ENCODE data around the gene DAB2IP.

Gene DAB2IP

GRCh38 chr9:121830441-121831140, 179.2 kb downstream of the DAB2IP start:
- ChIA-PET CTCF (no interaction called here), POLR2A (no interaction called here)
- no peak for TF ChIP-seq ZBTB21 (tag by site-specific recombination; IDR thresholded peaks at IDR 0.05)
- TF ChIP-seq ZNF302 (tag by site-specific recombination; IDR thresholded peaks at IDR 0.05; ENCODE audit: low read depth): no peak
- TF ChIP-seq, protein P1, sequence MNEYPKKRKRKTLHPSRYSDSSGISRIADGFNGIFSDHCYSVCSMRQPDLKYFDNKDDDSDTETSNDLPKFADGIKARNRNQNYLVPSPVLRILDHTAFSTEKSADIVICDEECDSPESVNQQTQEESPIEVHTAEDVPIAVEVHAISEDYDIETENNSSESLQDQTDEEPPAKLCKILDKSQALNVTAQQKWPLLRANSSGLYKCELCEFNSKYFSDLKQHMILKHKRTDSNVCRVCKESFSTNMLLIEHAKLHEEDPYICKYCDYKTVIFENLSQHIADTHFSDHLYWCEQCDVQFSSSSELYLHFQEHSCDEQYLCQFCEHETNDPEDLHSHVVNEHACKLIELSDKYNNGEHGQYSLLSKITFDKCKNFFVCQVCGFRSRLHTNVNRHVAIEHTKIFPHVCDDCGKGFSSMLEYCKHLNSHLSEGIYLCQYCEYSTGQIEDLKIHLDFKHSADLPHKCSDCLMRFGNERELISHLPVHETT (tag by site-specific recombination; IDR thresholded peaks at IDR 0.05): no peak
- no peak for TF ChIP-seq ZNF670 (tag by site-specific recombination; IDR thresholded peaks at IDR 0.05; ENCODE audit: low read depth)
- no peak for TF ChIP-seq ZNF202 (tag by site-specific recombination; IDR thresholded peaks at IDR 0.05; ENCODE audit: borderline replicate concordance)
- TF ChIP-seq BCL11B (tag by site-specific recombination; IDR thresholded peaks at IDR 0.05; ENCODE audit: low read depth): no peak
- no peak for TF ChIP-seq KLF9 (tag by site-specific recombination; IDR thresholded peaks at IDR 0.05; ENCODE audit: low read depth)
- TF ChIP-seq ZIC2 (tag by site-specific recombination; IDR thresholded peaks at IDR 0.05): no peak
- TF ChIP-seq ZNF626 (tag by site-specific recombination; IDR thresholded peaks at IDR 0.05): no peak
- TF ChIP-seq HOXD13 (CRISPR knock-in tag; IDR thresholded peaks at IDR 0.05; ENCODE audit: borderline replicate concordance): no peak
- no peak for TF ChIP-seq ZNF280D (tag by site-specific recombination; IDR thresholded peaks at IDR 0.05)
- TF ChIP-seq, protein P2, sequence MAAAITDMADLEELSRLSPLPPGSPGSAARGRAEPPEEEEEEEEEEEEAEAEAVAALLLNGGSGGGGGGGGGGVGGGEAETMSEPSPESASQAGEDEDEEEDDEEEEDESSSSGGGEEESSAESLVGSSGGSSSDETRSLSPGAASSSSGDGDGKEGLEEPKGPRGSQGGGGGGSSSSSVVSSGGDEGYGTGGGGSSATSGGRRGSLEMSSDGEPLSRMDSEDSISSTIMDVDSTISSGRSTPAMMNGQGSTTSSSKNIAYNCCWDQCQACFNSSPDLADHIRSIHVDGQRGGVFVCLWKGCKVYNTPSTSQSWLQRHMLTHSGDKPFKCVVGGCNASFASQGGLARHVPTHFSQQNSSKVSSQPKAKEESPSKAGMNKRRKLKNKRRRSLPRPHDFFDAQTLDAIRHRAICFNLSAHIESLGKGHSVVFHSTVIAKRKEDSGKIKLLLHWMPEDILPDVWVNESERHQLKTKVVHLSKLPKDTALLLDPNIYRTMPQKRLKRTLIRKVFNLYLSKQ (tag by site-specific recombination; IDR thresholded peaks at IDR 0.05; ENCODE audit: borderline replicate concordance): no peak
- no peak for TF ChIP-seq ZNF677 (tag by site-specific recombination; IDR thresholded peaks at IDR 0.05)
- no peak for TF ChIP-seq ZNF707 (tag by site-specific recombination; IDR thresholded peaks at IDR 0.05)
- TF ChIP-seq ZNF214 (tag by site-specific recombination; IDR thresholded peaks at IDR 0.05; ENCODE audit: borderline replicate concordance): no peak
- no peak for TF ChIP-seq WT1 (tag by site-specific recombination; IDR thresholded peaks at IDR 0.05)
- Histone ChIP-seq H3K4me1 (ENCODE audit: control insufficient read depth, insufficient read depth, low read length) (no peaks in the 10 kb centered on the region), H3K36me3 (ENCODE audit: control insufficient read depth in 2 of 2, insufficient read depth in 1 of 2, low read length in 2 of 2) (no peaks in the 10 kb centered on the region), H3K4me3 (ENCODE audit: low read depth, low read length) (no peak overlapping the region), H3K27ac (ENCODE audit: extremely low read depth, low read depth, low read length) (no peak overlapping the region), H3K9me3 (ENCODE audit: control insufficient read depth, insufficient read depth, low read depth, low read length) (no peaks in the 10 kb centered on the region)

- Histone ChIP-seq H3K36me3 (ENCODE audit: control insufficient read depth in 2 of 2, insufficient read depth in 1 of 2, low read length in 2 of 2) (no peaks in the 10 kb centered on the region), H3K4me3 (ENCODE audit: low read depth, low read length) (no peak overlapping the region), H3K9me3 (ENCODE audit: control insufficient read depth, insufficient read depth, low read depth, low read length) (no peaks in the 10 kb centered on the region), H3K4me1 (ENCODE audit: control insufficient read depth, insufficient read depth, low read length) (no peaks in the 10 kb centered on the region), H3K27ac (ENCODE audit: extremely low read depth, low read depth, low read length) (no peak overlapping the region)
- ChIA-PET CTCF (no interaction called here), POLR2A (no interaction called here)
- TF ChIP-seq ZBTB6 (tag by site-specific recombination; IDR thresholded peaks at IDR 0.05): no peak
- no peak for TF ChIP-seq ZNF600 (tag by site-specific recombination; IDR thresholded peaks at IDR 0.05)
- TF ChIP-seq GLI4 (tag by site-specific recombination; IDR thresholded peaks at IDR 0.05): no peak
- no peak for TF ChIP-seq ZNF157 (tag by site-specific recombination; IDR thresholded peaks at IDR 0.05)
- TF ChIP-seq ZNF266 (tag by site-specific recombination; IDR thresholded peaks at IDR 0.05; ENCODE audit: low read depth): no peak
- no peak for TF ChIP-seq SETDB1 (IDR thresholded peaks at IDR 0.05; ENCODE audit: insufficient read length, low read length)
- TF ChIP-seq ZNF510 (tag by site-specific recombination; IDR thresholded peaks at IDR 0.05; ENCODE audit: insufficient replicate concordance): no peak
- TF ChIP-seq ZBTB1 (tag by site-specific recombination; IDR thresholded peaks at IDR 0.05): no peak
Measured at GRCh38 chr9:121831869-121832268, 180.4 kb downstream of the DAB2IP start.
